NCI-H128 (cell line): ENCODE measurements around the gene RHOH.

Source experiments
- DNase-seq: peaks from one replicate; lab custom pipeline; 2025; ENCODE audit not compliant: unreplicated experiment; lab: John Stamatoyannopoulos, UW

Gene RHOH

GRCh38 chr4:40187386-40187906 lies 9.4 kb upstream of the RHOH start:
- no peak for DNase-seq

- no peak for DNase-seq
These were observed 6.8 kb upstream of the RHOH start for GRCh38 chr4:40190019-40190418.

- no peak for DNase-seq
These were observed 6.4 kb upstream of the RHOH start for GRCh38 chr4:40190465-40190864.

GRCh38 chr4:40190880-40191815 lies 5.7 kb upstream of the RHOH start:
- DNase-seq, result no peak

GRCh38 chr4:40192114-40193015 lies 4.5 kb upstream of the RHOH start:
- no peak for DNase-seq

- no peak for DNase-seq
These were observed 3.7 kb upstream of the RHOH start for GRCh38 chr4:40193016-40193571.

GRCh38 chr4:40193578-40193977 lies 3.3 kb upstream of the RHOH start:
- DNase-seq, result no peak

- DNase-seq, result no peak
These were observed 2.1 kb upstream of the RHOH start for GRCh38 chr4:40194602-40195161.

GRCh38 chr4:40195182-40196177 lies 1.4 kb upstream of the RHOH start:
- no peak for DNase-seq

GRCh38 chr4:40196272-40196671 lies 559 bp upstream of the RHOH start:
- DNase-seq, result no peak

- DNase-seq, result no peak
These were observed 1.3 kb downstream of the RHOH start for GRCh38 chr4:40197879-40198689.

GRCh38 chr4:40199179-40199670 lies 2.4 kb downstream of the RHOH start:
- no peak for DNase-seq

GRCh38 chr4:40199999-40200874 lies 3.4 kb downstream of the RHOH start:
- no peak for DNase-seq

GRCh38 chr4:40200875-40201801 lies 4.3 kb downstream of the RHOH start:
- no peak for DNase-seq

- DNase-seq, result no peak
These were observed 5.1 kb downstream of the RHOH start for GRCh38 chr4:40201898-40202297.

- no peak for DNase-seq
These were observed 5.6 kb downstream of the RHOH start for GRCh38 chr4:40202474-40202873.
